Activated naive CD4-positive, alpha-beta T cell treated with anti-CD3 and anti-CD28 coated beads, Interleukin-2, amount 50 U/mL, for 16 hours (primary cell): ENCODE results near the gene MYL4.
"Not testable (repeated sequence)": the region's sequence is repeated elsewhere in the genome, so short reads cannot be mapped to it uniquely, and the experiment has no call there.

Source experiments
- DNase-seq: peaks from one replicate; pipeline ENCODE4 v3.0.0-alpha.2; 2020

The MYL4 gene

GRCh38 chr17:47222047-47222446 is 12.9 kb downstream of the MYL4 start:
- no peak for DNase-seq

GRCh38 chr17:47223007-47223406 is 13.9 kb downstream of the MYL4 start:
- no peak for DNase-seq

GRCh38 chr17:47223460-47223859 is 14.3 kb downstream of the MYL4 start:
- no peak for DNase-seq

DNA sequence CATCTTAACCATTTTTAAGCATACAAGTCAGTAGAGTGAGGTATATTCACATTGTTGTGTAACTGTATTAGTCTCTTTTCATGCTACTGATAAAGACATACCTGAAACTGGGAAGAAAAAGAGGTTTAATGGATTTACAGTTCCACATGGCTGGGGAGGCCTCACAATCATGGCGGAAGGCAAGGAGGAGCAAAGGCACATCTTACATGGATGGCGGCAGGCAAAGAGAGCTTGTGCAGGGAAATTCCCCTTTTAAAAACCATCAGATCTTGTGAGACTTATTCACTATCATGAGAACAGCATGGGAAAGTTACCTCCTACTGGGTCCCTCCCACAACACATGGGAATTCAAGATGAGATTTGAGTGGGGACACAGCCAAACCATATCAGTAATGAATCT is 14.9 kb downstream of the MYL4 start:
- not testable (repeated sequence) for DNase-seq

GRCh38 chr17:47224966-47225365 is 15.8 kb downstream of the MYL4 start:
- no peak for DNase-seq

DNA sequence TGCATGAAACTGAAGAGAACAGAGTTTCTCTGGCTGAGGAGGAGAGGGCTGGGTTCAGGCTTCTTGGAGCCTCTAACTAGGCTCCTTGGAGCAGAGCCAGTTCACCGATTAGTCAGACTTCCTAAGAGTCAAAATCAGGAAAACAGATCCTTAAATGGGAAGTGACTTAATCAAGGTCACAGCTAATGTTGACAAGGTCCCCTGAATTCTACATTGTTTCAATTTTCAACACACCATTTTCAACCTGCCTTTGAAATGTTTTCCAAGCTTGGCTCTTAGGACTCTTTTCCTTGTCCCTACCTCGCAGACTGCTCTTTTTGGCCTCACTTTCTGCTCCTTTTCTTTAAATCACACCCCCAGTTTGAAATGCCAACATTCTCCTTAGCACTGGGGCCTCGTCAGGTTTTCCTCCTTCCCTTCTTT is 16.3 kb downstream of the MYL4 start:
- no peak for DNase-seq

GRCh38 chr17:47225911-47226688 is 17.0 kb downstream of the MYL4 start:
- DNase-seq = no peak

DNA sequence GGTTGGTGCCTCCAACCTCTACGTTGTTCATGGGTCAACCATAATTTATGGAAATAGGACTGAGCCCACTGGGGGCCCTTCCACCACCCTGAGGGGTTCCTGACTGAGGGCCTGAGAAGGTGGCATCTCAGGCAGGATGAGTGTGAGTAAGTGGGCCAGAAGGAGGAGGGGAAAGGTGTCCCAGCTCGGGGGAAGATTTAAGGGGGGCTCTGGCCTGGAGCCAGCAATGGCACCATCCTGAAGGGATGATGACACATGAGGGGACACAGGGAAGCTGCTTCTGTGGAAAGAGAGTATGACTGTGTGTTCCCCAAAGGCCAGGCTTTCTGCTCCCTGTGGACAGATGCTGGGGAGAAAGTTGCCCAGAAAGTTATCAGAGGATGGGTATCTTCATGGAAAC is 18.7 kb downstream of the MYL4 start:
- no peak for DNase-seq

DNA sequence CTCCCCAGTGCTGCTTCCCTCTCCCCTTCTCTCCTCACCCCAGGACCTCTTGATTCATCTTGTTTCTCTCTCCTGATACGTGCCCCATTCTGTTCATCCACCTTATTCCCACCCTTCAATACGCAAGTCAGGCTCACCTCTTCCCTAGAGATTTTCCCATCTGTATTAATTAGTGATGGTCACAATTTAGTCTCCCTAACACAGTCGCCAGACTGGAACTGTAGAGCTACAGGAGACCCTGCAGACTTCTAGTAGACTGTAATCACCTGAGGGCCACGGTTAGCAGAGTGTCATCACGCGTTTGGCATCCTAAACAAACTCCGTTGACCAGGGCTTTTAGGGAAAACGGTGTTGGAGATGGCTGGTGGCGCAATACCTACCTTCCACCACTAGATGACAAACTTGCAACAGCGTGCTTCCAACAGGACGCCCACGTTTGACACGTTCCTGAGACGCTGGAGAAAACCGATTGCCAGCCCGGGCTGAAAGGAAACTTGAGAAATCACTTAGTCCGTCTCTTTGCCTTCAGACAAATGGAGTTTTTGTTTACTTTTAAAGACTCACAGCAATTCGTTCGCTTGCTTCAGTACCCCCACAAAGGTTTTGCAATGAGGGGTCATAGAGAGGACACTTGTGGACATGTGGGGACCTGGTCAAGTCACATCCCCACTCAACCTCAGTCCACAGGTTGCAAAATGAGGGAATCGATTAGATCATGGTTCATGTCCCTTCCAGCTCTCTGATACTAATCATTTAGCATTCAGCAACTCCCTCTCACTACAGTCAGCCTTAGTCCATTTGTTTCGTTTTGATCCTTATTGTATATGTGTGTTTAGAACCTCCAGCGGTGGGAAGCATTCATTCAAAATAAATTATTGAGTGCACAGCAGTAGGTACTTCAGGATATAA is 20.6 kb downstream of the MYL4 start:
- DNase-seq = peak; percentile 71

GRCh38 chr17:47230864-47231263 is 21.7 kb downstream of the MYL4 start:
- DNase-seq = no peak

- no peak for DNase-seq
These were observed 22.2 kb downstream of the MYL4 start for GRCh38 chr17:47231334-47231733.

- DNase-seq = no peak
These were observed 22.7 kb downstream of the MYL4 start for GRCh38 chr17:47231866-47232265.

- DNase-seq = no peak
These were observed 23.3 kb downstream of the MYL4 start for GRCh38 chr17:47232465-47232864.

GRCh38 chr17:47235506-47235905 is 26.4 kb downstream of the MYL4 start:
- no peak for DNase-seq

GRCh38 chr17:47235923-47236322 is 26.8 kb downstream of the MYL4 start:
- no peak for DNase-seq

DNA sequence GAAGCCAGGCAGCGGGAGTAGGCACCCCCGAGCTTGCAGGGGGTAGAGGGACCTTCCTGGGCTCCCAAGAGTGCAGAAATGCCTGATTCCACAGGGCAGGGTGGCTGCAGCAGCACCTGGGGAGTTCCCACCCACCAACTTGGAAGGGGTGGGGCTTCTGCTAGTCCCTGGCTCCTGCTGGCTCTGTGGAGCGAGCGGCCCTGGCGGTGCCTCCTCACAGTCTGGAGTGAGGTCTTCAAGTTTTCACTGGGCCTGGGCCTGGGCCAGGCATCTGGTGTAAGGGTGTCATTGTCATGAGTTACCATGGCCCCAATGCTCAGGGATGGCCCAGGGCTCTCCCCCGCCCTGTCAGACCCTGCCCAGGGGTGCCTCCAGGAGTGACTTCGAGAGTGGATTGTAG is 28.7 kb downstream of the MYL4 start:
- no peak for DNase-seq

DNA sequence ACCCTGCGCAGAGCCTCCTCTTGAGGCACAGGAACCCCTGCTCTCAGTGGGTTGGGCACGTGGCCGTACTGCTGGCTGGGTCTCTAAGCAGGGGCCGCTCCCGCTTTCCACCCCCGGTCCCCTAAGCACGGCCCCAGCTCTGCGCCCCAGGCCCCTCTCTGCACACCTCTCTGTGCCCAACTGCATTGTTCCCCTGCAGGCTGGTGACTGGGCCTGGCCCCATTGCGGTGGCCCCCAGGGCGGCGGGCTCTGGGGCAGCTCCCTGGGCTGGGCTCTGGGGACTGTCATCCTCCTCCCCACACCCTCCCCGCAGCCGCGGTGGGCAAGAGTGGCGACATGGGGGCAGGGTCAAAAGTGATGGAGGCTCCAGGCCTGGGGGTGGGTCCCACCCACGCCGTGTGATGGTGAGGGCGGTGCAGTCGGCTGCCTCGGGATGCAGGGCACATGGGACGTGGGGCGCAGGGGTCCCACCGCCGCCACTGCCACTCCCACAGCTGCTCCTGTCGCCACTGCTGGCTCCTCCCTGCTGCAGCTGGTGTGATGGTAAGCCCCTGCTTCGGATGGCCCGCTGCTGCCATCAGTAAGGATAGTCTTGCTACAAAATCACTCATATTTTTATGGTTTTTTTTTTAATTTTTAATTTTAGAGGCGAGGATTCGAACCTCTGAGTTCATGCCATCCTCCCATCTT is 29.3 kb downstream of the MYL4 start:
- DNase-seq = no peak

DNA sequence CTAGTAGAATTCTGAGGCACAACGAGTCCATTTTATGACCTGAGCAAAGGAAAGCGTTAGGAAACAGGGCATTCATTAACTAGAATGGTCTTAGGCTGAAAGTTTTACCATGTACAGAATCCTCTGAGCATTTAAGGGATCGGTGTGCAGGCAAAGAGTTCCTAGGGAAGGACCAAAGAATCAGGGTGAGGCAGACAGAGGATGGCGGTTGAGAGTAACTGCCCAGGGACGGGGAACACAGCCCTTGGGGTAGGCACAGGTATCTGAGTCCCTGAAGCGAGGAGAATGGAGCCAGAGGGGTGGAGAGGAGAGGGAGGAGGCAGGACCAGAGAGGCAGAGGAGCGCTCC is 30.4 kb downstream of the MYL4 start:
- DNase-seq = no peak

GRCh38 chr17:47239967-47240651 is 31.0 kb downstream of the MYL4 start:
- DNase-seq = no peak

DNA sequence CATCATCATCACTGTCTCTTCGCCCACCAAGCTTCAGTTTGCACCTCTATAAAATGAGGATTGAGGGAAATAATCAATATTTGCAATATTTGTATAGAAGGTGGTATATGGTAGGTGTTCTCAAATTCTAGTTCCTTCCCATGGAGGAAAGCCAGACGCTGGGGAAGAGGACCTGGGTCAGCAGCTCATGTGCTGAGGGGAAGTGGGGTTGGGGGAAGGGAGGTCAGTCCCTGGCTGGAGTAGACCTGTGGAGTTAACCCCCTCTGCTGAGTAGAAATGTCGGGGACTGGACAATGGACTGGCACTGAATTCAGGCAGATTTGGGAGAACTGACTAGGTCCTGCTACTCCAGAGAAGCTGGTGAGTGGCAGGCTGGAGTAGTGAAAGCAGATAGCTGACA is 31.7 kb downstream of the MYL4 start:
- DNase-seq = no peak

DNA sequence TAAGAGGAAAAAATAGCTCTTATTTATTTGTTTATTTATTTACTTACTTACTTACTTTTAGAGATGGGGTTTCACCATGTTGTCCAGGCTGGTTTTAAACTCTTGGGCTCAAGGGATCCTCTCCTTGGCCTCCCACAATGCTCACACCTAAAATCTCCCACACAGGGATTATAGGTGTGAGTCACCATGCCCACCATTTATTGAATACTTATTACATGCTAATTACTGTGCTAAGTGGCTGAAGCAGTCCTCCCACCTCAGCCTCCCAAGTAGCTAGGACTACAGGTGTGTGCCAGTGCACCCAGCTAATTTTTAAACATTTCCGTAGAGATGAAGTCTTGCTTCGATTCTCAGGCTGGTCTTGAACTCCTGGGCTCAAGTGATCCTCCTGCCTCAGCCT is 33.5 kb downstream of the MYL4 start:
- DNase-seq = no peak

DNA sequence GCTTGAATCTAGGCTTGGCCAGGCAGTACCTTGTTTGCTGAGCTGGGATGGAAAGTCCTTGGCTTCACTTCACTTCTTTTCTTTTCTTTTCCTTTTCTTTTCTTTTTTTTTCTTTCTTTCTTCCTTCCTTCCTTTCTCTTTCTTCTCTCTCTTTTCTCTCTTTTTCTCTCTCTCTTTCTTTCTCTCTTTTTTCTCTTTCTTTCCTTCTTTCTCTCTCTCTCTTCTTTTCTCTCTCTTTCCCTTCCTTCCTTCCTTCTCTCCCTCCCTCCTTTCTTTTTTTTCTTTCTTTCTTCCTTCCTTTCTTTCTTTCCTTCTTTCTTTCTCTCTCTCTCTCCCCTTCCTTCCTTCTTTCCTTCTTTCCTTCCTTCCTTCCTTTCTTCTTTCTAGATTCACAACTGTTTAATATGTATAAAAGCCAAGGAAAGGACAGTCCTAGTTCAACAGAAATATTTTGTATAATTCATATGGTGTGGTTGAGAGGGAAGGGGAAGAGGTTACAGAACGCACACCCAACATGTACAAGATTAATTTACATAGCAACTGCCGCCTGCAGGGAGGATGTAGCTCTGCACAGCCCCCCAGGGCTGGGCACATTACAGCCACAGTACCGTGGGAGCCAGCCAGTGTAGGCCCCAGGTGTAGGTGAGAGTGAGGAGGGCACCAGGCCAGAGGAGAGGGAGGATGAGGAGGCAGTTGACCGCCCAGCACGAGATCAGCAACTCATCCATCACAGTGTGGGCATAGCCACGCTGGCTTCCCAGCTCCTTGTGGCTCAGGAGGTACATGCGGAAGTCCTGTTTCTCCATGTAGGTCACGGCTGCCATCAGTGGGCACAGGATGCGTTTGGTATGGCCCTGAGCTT is 34.8 kb downstream of the MYL4 start:
- DNase-seq = no peak
